Cardiac fibroblast (primary cell): ENCODE data around the gene ELAVL1.

Experiments
- DNase-seq, 2 donors: peaks; one replicate each; pipeline versions ENCODE4 v3.0.0 to v3.0.0-alpha.2; 2010; ENCODE audit warnings: low read depth in 2 of 2
- H3K4me3 ChIP-seq, 2 donors: replicated peaks in 1 of 2; 1 replicate in 1 of 2; 2 replicates in 1 of 2; pipeline ENCODE4 v1.5.1; 2011; ENCODE audit warnings: low read depth in 2 of 2, low read length in 2 of 2, mild to moderate bottlenecking in 2 of 2, moderate library complexity in 1 of 2
- TF ChIP-seq, protein P1 (sequence below): IDR thresholded peaks from one replicate; pipeline ENCODE4 v1.5.1; 2011; ENCODE audit warnings: low read depth, mild to moderate bottlenecking, low read length, inconsistent platforms

The ELAVL1 gene

DNA sequence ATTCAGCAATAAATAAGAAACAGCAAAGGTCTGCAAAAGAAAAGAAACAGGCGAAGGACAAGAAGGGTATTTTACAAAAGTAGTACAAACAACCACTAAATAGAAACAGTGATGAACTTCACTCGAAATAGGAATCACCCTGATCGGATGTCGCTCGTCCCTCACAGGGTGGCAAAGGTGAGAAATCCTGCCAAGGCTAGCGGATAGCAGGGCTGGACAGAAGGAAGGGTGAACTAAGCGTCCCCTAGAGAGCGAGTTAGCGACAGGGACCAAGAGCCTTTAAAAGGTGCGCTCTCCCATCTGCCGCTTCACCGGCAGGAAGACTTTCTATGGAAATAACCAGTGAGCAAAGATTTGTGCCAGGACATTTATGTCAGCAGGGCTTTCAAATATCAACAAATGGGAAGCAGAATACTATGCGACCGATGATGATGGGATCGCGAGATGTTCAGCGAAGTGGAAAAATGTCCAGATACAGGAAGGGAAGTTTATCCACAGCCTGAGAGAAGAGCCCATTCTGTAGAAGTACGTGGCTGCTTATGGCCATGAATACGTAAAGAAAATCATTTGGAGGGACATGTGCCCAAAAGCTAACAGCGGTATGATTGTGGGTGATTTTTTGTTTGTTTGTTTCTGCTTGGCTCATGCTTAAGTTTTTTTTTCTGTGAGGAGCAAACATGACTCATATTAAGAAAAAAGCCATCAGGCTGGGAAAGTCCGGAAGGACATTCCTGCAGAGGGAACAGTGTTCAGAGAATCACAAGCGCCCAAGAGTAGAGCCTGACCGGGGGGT lies 18.9 kb downstream of the ELAVL1 start:
- no peak overlapping the region for H3K4me3 ChIP-seq
- TF ChIP-seq, protein P1, sequence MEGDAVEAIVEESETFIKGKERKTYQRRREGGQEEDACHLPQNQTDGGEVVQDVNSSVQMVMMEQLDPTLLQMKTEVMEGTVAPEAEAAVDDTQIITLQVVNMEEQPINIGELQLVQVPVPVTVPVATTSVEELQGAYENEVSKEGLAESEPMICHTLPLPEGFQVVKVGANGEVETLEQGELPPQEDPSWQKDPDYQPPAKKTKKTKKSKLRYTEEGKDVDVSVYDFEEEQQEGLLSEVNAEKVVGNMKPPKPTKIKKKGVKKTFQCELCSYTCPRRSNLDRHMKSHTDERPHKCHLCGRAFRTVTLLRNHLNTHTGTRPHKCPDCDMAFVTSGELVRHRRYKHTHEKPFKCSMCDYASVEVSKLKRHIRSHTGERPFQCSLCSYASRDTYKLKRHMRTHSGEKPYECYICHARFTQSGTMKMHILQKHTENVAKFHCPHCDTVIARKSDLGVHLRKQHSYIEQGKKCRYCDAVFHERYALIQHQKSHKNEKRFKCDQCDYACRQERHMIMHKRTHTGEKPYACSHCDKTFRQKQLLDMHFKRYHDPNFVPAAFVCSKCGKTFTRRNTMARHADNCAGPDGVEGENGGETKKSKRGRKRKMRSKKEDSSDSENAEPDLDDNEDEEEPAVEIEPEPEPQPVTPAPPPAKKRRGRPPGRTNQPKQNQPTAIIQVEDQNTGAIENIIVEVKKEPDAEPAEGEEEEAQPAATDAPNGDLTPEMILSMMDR, result no peak
- DNase-seq, result peak; percentile 63 to 83

DNA sequence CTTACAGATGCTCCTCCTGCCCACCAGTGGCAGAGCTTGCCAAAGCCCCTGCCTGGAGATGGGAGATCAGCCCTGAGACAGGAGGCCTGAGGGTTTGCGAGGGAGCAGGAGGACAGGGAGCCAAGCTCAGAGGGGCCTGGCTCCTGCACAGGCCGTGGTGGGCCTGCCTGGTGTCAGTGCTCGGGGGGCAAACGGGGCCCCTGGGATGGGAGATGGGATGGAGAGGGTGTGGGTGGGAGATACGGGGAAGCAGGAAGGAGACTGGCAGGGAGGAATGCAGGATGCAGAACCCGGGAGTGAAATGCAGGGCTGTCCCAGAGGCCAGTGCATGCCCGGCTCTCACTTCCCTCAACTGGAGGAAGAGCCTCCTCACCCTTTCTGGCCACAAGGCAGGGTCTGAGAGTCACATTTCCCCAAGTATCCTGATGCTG lies 19.9 kb downstream of the ELAVL1 start:
- TF ChIP-seq, protein P1, result no peak
- DNase-seq, result no peak
- H3K4me3 ChIP-seq, result no peak overlapping the region

DNA sequence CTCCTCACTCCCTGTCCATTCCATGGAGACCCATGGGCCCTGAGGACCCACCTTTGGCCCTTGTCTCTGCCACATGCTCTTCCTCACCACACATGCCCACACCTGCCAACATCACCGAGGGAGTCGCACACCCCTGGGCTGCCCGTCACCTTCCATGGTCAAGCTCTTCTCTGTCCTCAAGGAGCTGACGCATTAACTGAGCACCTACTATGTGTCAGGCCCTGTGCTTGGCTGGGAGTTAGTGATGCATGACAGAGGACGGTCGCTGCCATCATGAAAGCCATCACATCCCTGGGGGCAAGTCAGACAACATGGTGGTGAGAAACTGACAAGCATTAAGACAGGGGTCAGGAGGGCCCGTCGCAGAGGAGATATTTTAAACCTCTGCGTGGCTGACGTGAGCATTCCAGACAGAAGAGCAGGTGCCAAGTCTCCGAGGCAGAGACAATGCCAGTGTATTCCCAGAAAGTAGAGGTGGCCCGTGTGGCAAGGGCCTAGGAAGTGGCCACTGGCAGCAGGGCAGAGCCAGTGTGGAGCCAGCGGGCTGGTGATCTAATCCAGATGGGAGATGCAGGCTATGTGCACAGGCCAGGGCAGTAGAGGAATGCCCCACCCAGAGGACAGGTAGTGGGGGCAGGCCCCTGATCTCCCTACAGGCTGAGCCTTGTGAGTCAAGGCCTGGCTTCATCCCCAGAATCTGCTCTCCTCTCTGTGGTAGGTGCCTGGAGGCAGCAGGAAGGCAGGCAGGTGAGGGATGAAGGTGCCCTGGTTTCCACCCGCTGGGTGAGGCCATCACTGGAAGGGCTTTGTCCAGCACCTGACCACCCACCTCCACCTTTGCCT lies 21.2 kb downstream of the ELAVL1 start:
- TF ChIP-seq, protein P1, result no peak
- no peak overlapping the region for H3K4me3 ChIP-seq
- no peak for DNase-seq

DNA sequence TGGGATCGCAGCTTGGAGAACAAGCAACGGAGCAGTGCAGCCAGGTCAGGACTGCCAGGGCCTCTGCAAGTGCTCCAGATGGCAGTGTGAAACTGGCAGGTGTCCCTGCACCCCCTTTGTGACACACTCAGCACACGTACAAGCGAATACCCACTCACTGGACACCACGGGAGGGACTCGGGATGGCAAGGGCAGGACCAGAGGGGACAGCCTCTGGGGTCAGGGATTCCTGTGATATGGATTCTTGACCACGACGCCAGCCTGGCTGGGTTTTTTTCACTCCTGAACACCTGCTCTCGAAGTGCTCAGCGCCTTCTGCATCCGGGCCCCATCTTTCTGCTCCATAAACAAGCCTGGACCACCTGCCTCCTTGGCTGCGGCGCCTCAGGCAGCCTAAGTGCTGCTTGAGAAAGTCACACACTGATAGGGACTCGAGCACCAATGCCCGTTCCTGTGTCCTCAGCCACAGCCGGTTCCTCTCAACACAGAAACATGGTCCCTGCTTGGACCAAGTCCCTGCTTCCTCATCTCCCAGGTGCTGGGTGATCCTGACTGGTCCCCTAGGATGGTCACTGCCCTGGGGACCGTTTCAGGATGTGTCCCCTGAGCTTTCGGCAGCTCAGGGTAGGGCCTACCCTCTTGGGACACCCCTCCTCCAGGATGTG lies 22.0 kb downstream of the ELAVL1 start:
- DNase-seq, result no peak
- TF ChIP-seq, protein P1, result no peak
- H3K4me3 ChIP-seq, result no peak overlapping the region

DNA sequence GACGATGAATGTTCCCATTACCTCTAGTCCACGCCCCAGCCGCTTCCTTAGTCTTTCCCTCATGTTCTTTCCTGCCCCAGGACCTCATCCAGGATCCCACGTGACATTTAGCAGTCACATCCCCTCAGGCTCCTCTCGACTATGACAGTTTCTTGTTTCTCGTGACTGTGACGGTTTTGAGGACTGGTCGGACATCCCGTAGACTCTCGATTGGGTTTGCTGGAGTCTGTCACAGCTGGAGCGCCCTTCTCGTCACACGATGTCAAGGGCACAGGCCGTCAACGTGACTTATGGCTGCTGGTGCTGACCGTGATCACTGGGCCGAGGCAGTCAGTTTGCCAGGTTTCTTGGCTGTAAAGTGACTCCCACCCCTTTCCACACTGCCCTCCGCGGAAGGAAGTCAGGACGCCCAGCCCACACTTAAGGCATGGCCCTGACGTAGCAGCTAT lies 22.8 kb downstream of the ELAVL1 start:
- no peak overlapping the region for H3K4me3 ChIP-seq
- TF ChIP-seq, protein P1, result no peak
- no peak for DNase-seq

DNA sequence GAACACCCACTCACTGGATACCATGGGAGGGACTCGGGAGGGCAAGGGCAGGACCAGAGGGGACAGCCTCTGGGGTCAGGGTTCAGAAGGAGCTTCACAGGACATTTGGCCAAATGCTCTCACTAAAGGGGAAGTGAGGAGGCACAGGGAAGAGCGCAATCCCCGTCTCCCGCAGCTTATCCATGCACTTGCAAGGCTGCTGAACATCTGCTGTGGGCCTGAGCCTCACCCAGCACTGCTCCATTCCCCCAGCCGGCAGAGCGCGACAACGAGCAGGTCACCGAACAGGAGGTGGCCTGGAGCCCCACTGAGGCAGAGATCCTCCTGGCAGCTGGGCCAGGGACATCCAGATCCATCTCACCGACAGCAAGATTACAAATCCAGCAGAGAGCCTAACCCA lies 23.3 kb downstream of the ELAVL1 start:
- TF ChIP-seq, protein P1, result no peak
- no peak overlapping the region for H3K4me3 ChIP-seq
- DNase-seq, result no peak
